GM19395 (cell line): ENCODE data around the gene FGF14.
"Not testable (repeated sequence)": the region's sequence is repeated elsewhere in the genome, so short reads cannot be mapped to it uniquely, and the experiment has no call there.

Experiments
- ATAC-seq: cut with Tn5 transposase; IDR thresholded peaks from one replicate; pipeline ENCODE4 v1.9.1; 2021; ENCODE audit warnings: mild to moderate bottlenecking, moderate library complexity; ENCODE audit not compliant: unreplicated experiment

Gene FGF14

GRCh38 chr13:102068323-102068722 lies 333.5 kb downstream of the FGF14 start:
- not testable (repeated sequence) for ATAC-seq

GRCh38 chr13:102055090-102055779 lies 346.6 kb downstream of the FGF14 start:
- ATAC-seq: no peak

- no peak for ATAC-seq
Measured at GRCh38 chr13:102049853-102050252, 352.0 kb downstream of the FGF14 start.

GRCh38 chr13:102045731-102046130 lies 356.1 kb downstream of the FGF14 start:
- ATAC-seq: no peak

- no peak for ATAC-seq
Measured at GRCh38 chr13:102042746-102043145, 359.1 kb downstream of the FGF14 start.

GRCh38 chr13:102041544-102041943 lies 360.3 kb downstream of the FGF14 start:
- ATAC-seq: no peak

GRCh38 chr13:102040812-102041211 lies 361.0 kb downstream of the FGF14 start:
- ATAC-seq: no peak

- ATAC-seq: no peak
Measured at GRCh38 chr13:102039264-102039663, 362.6 kb downstream of the FGF14 start.

GRCh38 chr13:102038787-102039186 lies 363.1 kb downstream of the FGF14 start:
- no peak for ATAC-seq

GRCh38 chr13:102035969-102036368 lies 365.9 kb downstream of the FGF14 start:
- no peak for ATAC-seq

GRCh38 chr13:102033857-102034331 lies 368.0 kb downstream of the FGF14 start:
- no peak for ATAC-seq

- no peak for ATAC-seq
Measured at GRCh38 chr13:102033386-102033785, 368.5 kb downstream of the FGF14 start.

GRCh38 chr13:102028868-102029267 lies 373.0 kb downstream of the FGF14 start:
- ATAC-seq: no peak

- ATAC-seq: no peak
Measured at GRCh38 chr13:102028206-102028605, 373.6 kb downstream of the FGF14 start.

GRCh38 chr13:102021777-102022176 lies 380.1 kb downstream of the FGF14 start:
- no peak for ATAC-seq

- no peak for ATAC-seq
Measured at GRCh38 chr13:102020611-102021216, 381.1 kb downstream of the FGF14 start.

GRCh38 chr13:102018716-102019115 lies 383.1 kb downstream of the FGF14 start:
- ATAC-seq: no peak

- ATAC-seq: no peak
Measured at GRCh38 chr13:102017248-102017647, 384.6 kb downstream of the FGF14 start.

GRCh38 chr13:102012299-102013293 lies 389.3 kb downstream of the FGF14 start:
- ATAC-seq: no peak

- ATAC-seq: not testable (repeated sequence)
Measured at GRCh38 chr13:102011455-102011854, 390.4 kb downstream of the FGF14 start.

GRCh38 chr13:102003848-102004570 lies 397.8 kb downstream of the FGF14 start:
- no peak for ATAC-seq
